ENCODE data around the gene POU1F1. TPM values are rescaled to one million over a fixed set of nuclear protein-coding genes. Genes with fewer than 3 reads are reported as not detected.
"Not testable (repeated sequence)": the region's sequence is repeated elsewhere in the genome, so short reads cannot be mapped to it uniquely, and the experiment has no call there.

The POU1F1 gene
- total RNA-seq, 1 experiment from 2014 or later: not detected

DNA sequence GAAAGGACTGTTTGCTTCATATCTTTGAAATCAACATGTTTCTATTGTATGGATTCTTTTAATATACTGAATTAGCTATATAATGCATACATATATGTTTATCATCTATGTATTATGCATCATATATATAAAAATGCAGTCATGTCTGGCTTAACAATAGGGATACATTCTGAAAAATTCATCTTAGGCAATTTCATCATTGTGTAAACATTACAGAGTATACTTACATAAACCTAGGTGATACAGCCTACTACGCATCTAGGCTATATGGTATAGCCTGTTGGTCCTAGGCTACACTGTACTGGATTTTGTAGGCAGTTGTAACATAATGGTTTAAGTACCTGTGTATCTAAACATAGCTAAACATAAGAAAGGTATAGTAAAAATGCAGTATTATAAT is 27.6 kb downstream of the POU1F1 start (continued):
- TF ChIP-seq, protein P1, sequence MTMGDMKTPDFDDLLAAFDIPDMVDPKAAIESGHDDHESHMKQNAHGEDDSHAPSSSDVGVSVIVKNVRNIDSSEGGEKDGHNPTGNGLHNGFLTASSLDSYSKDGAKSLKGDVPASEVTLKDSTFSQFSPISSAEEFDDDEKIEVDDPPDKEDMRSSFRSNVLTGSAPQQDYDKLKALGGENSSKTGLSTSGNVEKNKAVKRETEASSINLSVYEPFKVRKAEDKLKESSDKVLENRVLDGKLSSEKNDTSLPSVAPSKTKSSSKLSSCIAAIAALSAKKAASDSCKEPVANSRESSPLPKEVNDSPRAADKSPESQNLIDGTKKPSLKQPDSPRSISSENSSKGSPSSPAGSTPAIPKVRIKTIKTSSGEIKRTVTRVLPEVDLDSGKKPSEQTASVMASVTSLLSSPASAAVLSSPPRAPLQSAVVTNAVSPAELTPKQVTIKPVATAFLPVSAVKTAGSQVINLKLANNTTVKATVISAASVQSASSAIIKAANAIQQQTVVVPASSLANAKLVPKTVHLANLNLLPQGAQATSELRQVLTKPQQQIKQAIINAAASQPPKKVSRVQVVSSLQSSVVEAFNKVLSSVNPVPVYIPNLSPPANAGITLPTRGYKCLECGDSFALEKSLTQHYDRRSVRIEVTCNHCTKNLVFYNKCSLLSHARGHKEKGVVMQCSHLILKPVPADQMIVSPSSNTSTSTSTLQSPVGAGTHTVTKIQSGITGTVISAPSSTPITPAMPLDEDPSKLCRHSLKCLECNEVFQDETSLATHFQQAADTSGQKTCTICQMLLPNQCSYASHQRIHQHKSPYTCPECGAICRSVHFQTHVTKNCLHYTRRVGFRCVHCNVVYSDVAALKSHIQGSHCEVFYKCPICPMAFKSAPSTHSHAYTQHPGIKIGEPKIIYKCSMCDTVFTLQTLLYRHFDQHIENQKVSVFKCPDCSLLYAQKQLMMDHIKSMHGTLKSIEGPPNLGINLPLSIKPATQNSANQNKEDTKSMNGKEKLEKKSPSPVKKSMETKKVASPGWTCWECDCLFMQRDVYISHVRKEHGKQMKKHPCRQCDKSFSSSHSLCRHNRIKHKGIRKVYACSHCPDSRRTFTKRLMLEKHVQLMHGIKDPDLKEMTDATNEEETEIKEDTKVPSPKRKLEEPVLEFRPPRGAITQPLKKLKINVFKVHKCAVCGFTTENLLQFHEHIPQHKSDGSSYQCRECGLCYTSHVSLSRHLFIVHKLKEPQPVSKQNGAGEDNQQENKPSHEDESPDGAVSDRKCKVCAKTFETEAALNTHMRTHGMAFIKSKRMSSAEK (CRISPR knock-in tag; IDR thresholded peaks at IDR 0.05; ENCODE audit: borderline replicate concordance): no peak
- TF ChIP-seq OVOL2 (CRISPR knock-in tag; IDR thresholded peaks at IDR 0.05; ENCODE audit: borderline replicate concordance) (no peak), JUN (CRISPR knock-in tag; IDR thresholded peaks at IDR 0.05) (no peak), GTF2I (CRISPR knock-in tag; conservative IDR thresholded peaks at IDR 0.05) (no peak), TEAD4 (CRISPR knock-in tag; IDR thresholded peaks at IDR 0.05) (no peak), PRRX2 (CRISPR knock-in tag; IDR thresholded peaks at IDR 0.05) (no peak)
- TF ChIP-seq, protein P2, sequence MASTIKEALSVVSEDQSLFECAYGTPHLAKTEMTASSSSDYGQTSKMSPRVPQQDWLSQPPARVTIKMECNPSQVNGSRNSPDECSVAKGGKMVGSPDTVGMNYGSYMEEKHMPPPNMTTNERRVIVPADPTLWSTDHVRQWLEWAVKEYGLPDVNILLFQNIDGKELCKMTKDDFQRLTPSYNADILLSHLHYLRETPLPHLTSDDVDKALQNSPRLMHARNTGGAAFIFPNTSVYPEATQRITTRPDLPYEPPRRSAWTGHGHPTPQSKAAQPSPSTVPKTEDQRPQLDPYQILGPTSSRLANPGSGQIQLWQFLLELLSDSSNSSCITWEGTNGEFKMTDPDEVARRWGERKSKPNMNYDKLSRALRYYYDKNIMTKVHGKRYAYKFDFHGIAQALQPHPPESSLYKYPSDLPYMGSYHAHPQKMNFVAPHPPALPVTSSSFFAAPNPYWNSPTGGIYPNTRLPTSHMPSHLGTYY (CRISPR knock-in tag; IDR thresholded peaks at IDR 0.05): no peak
- TF ChIP-seq, protein P3, sequence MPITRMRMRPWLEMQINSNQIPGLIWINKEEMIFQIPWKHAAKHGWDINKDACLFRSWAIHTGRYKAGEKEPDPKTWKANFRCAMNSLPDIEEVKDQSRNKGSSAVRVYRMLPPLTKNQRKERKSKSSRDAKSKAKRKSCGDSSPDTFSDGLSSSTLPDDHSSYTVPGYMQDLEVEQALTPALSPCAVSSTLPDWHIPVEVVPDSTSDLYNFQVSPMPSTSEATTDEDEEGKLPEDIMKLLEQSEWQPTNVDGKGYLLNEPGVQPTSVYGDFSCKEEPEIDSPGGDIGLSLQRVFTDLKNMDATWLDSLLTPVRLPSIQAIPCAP (CRISPR knock-in tag; IDR thresholded peaks at IDR 0.05): no peak

DNA sequence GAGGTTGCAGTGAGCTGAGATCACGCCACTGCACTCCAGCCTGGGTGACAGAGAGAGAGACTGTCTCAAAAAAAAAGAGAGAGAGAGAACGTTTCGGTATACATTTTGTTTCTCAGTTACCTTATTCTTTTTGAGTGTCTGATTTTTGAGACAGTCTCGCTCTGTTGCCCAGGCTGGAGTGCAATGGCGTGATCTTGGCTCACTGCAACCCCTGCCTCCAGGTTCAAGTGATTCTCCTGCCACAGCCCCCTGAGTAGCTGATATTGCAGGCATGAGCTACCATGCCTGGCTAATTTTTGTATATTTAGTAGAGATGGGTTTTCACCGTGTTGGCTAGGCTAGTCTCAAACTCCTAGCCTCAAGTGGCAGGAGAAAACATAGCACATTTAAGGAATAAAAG is 28.2 kb downstream of the POU1F1 start:
- H3K4me1 Mint-ChIP-seq; H3K27me3 Mint-ChIP-seq (ENCODE audit: low read depth); H3K27ac Mint-ChIP-seq; DNase-seq (ENCODE audit: low spot score); POLR2A ChIA-PET; H3K9me3 Mint-ChIP-seq; ATAC-seq; H3K4me3 Mint-ChIP-seq: not testable (repeated sequence)
- CTCF ChIA-PET: interaction anchor here (1.3 kb wide), 1 partner anchor 11 kb away, joined by 6 read pairs; no protein-coding TSS in a partner anchor
- peaks cover 22% of the 10 kb centered on the region for H3K36me3 Mint-ChIP-seq

DNA sequence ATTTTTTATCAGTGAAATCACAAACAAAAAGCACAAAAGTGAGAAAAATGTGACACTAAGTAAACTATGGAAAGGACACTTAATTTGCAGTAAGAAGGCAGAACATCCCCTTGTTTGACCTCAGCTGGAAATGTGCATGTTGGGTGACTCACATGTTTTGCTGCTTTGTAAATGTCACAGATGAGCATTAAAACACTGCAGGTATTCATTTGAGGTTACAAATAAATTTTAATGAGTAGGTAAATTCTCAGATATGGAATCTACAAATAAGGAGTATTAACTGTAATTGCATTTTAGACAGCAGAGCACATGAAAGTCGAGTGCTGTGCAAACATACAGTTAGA is 29.0 kb downstream of the POU1F1 start:
- ChIA-PET POLR2A (no interaction called here), CTCF (no interaction called here)
- DNase-seq (ENCODE audit: low spot score): no peak
- ATAC-seq: no peak
- Mint-ChIP-seq H3K36me3 (peaks cover 21% of the 10 kb centered on the region), H3K4me1 (no peaks in the 10 kb centered on the region), H3K4me3 (no peak overlapping the region), H3K27ac (no peak overlapping the region), H3K27me3 (ENCODE audit: low read depth) (no peaks in the 10 kb centered on the region), H3K9me3 (no peaks in the 10 kb centered on the region)
- TF ChIP-seq JAZF1 (CRISPR knock-in tag; IDR thresholded peaks at IDR 0.05) (no peak), EMX1 (CRISPR knock-in tag; IDR thresholded peaks at IDR 0.05) (no peak), ZBTB21 (CRISPR knock-in tag; IDR thresholded peaks at IDR 0.05; ENCODE audit: borderline replicate concordance) (no peak), OVOL2 (CRISPR knock-in tag; IDR thresholded peaks at IDR 0.05; ENCODE audit: borderline replicate concordance) (no peak), ZNF263 (CRISPR knock-in tag; IDR thresholded peaks at IDR 0.05; ENCODE audit: low read depth) (no peak), ZNF396 (CRISPR knock-in tag; IDR thresholded peaks at IDR 0.05; ENCODE audit: borderline replicate concordance) (no peak)
- TF ChIP-seq, protein P4, sequence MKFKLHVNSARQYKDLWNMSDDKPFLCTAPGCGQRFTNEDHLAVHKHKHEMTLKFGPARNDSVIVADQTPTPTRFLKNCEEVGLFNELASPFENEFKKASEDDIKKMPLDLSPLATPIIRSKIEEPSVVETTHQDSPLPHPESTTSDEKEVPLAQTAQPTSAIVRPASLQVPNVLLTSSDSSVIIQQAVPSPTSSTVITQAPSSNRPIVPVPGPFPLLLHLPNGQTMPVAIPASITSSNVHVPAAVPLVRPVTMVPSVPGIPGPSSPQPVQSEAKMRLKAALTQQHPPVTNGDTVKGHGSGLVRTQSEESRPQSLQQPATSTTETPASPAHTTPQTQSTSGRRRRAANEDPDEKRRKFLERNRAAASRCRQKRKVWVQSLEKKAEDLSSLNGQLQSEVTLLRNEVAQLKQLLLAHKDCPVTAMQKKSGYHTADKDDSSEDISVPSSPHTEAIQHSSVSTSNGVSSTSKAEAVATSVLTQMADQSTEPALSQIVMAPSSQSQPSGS (CRISPR knock-in tag; IDR thresholded peaks at IDR 0.05; ENCODE audit: borderline replicate concordance, low read depth): no peak
- TF ChIP-seq, protein P5, sequence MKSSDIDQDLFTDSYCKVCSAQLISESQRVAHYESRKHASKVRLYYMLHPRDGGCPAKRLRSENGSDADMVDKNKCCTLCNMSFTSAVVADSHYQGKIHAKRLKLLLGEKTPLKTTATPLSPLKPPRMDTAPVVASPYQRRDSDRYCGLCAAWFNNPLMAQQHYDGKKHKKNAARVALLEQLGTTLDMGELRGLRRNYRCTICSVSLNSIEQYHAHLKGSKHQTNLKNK (CRISPR knock-in tag; IDR thresholded peaks at IDR 0.05): no peak
- TF ChIP-seq, protein P6, sequence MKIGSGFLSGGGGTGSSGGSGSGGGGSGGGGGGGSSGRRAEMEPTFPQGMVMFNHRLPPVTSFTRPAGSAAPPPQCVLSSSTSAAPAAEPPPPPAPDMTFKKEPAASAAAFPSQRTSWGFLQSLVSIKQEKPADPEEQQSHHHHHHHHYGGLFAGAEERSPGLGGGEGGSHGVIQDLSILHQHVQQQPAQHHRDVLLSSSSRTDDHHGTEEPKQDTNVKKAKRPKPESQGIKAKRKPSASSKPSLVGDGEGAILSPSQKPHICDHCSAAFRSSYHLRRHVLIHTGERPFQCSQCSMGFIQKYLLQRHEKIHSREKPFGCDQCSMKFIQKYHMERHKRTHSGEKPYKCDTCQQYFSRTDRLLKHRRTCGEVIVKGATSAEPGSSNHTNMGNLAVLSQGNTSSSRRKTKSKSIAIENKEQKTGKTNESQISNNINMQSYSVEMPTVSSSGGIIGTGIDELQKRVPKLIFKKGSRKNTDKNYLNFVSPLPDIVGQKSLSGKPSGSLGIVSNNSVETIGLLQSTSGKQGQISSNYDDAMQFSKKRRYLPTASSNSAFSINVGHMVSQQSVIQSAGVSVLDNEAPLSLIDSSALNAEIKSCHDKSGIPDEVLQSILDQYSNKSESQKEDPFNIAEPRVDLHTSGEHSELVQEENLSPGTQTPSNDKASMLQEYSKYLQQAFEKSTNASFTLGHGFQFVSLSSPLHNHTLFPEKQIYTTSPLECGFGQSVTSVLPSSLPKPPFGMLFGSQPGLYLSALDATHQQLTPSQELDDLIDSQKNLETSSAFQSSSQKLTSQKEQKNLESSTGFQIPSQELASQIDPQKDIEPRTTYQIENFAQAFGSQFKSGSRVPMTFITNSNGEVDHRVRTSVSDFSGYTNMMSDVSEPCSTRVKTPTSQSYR (CRISPR knock-in tag; IDR thresholded peaks at IDR 0.05): no peak
- TF ChIP-seq, protein P2 (CRISPR knock-in tag; IDR thresholded peaks at IDR 0.05): no peak

Data from WTC11 (cell line).